ENCODE results near the gene IER5L.

IER5L gene

GRCh38 chr9:129142138-129142935 is 35.7 kb downstream of the IER5L start:
- Histone ChIP-seq H3K4me1 (peaks cover 18 to 97% (median 93%) of the 10 kb centered on the region in 4 donors), H3K4me3 (peak overlapping the region in 1 of 2 donors; percentile 57), H3K27ac (peak overlapping the region; percentile 91 to 99), H3K9me3 (no peaks in the 10 kb centered on the region), H3K36me3 (peaks cover 0 to 9% (median 0%) of the 10 kb centered on the region in 3 donors), H3K27me3 (no peaks in the 10 kb centered on the region)
- intact Hi-C loops (cut with DNase I; ENCODE audit: low total_unique reads): loop anchor here (5.0 to 10.0 kb wide), 2 partner anchors 192 to 345 kb away; no protein-coding TSS in a partner anchor
- DNase-seq: no peak
- no peak for TF ChIP-seq CTCF (IDR thresholded peaks at IDR 0.05)

GRCh38 chr9:129141066-129142041 is 36.7 kb downstream of the IER5L start:
- peak overlapping the region; percentile 91 to 99 for H3K27ac ChIP-seq
- TF ChIP-seq CTCF (IDR thresholded peaks at IDR 0.05): no peak
- H3K9me3 ChIP-seq: no peaks in the 10 kb centered on the region
- intact Hi-C loops (cut with DNase I; ENCODE audit: low total_unique reads): loop anchor here (2.0 to 10.0 kb wide), 3 partner anchors 33 to 346 kb away; no protein-coding TSS in a partner anchor
- peak; percentile 78 to 91 for DNase-seq
- H3K4me3 ChIP-seq: peak overlapping the region; percentile 39 to 57
- H3K36me3 ChIP-seq: peaks cover 0 to 16% (median 5%) of the 10 kb centered on the region in 3 donors
- H3K4me1 ChIP-seq: peaks cover 18 to 93% (median 88%) of the 10 kb centered on the region in 4 donors
- H3K27me3 ChIP-seq: no peaks in the 10 kb centered on the region

- Histone ChIP-seq H3K9me3 (no peaks in the 10 kb centered on the region), H3K27ac (peak overlapping the region; percentile 91 to 99), H3K4me3 (peak overlapping the region; percentile 39 to 57), H3K27me3 (no peaks in the 10 kb centered on the region), H3K36me3 (peaks cover 2 to 24% (median 9%) of the 10 kb centered on the region in 3 donors), H3K4me1 (peaks cover 18 to 85% (median 80%) of the 10 kb centered on the region in 4 donors)
- intact Hi-C loops (cut with DNase I; ENCODE audit: low total_unique reads): loop anchor here (2.0 to 10.0 kb wide), 3 partner anchors 34 to 347 kb away; no protein-coding TSS in a partner anchor
- no peak for TF ChIP-seq CTCF (IDR thresholded peaks at IDR 0.05)
- DNase-seq: no peak
Measured at GRCh38 chr9:129140397-129141065, 37.5 kb downstream of the IER5L start.

- TF ChIP-seq CTCF (IDR thresholded peaks at IDR 0.05): no peak
- H3K27ac ChIP-seq: peak overlapping the region; percentile 91 to 99
- intact Hi-C loops (cut with DNase I; ENCODE audit: low total_unique reads): loop anchor here (2.0 to 10.0 kb wide), 4 partner anchors 35 to 471 kb away; no protein-coding TSS in a partner anchor
- peaks cover 7 to 29% (median 15%) of the 10 kb centered on the region in 3 donors for H3K36me3 ChIP-seq
- no peaks in the 10 kb centered on the region for H3K9me3 ChIP-seq
- peak overlapping the region; percentile 45 to 57 for H3K4me3 ChIP-seq
- peaks cover 18 to 79% (median 74%) of the 10 kb centered on the region in 4 donors for H3K4me1 ChIP-seq
- H3K27me3 ChIP-seq: no peaks in the 10 kb centered on the region
- DNase-seq: peak; percentile 98 to 99
Measured at GRCh38 chr9:129139993-129140396, 38.1 kb downstream of the IER5L start.
